GM23338 (cell line): ENCODE data around the gene CRYL1. TPM values are rescaled to one million over a fixed set of nuclear protein-coding genes. Genes with fewer than 3 reads are reported as not detected.

ENCODE experiments used
- ATAC-seq: fragments of 200-7000 bp; cut with Tn5 transposase; 3 replicates; pipeline ENCODE4 v1.9.1; 2020
- DNase-seq: peaks from one replicate; pipeline ENCODE4 v3.0.0-alpha.2; 2015; ENCODE audit warnings: low spot score
- H2AFZ ChIP-seq: fragments of 200-600 bp; sonication (generic); 2 replicates; pipeline ENCODE4 v1.8.0; 2016; ENCODE audit warnings: antibody characterized with exemption, mild to moderate bottlenecking, moderate library complexity
- H3F3A ChIP-seq: fragments of 200-600 bp; sonication (generic); replicated peaks from 2 replicates; pipeline ENCODE4 v1.8.0; 2017; ENCODE audit warnings: antibody characterized with exemption, mixed run types, low read depth
- H3K27ac ChIP-seq: fragments of 200-600 bp; sonication (generic); 2 replicates; pipeline ENCODE4 v1.6.1; 2016; ENCODE audit warnings: low read depth
- H3K27me3 ChIP-seq: fragments of 200-600 bp; sonication (generic); 2 replicates; pipeline ENCODE4 v1.8.0; 2016; ENCODE audit warnings: mild to moderate bottlenecking, mixed run types, moderate library complexity; ENCODE audit not compliant: insufficient read depth
- H3K36me3 ChIP-seq: fragments of 200-600 bp; sonication (generic); 2 replicates; pipeline ENCODE4 v1.8.0; 2016; ENCODE audit warnings: mild to moderate bottlenecking; ENCODE audit not compliant: insufficient read depth
- H3K4me1 ChIP-seq: fragments of 200-600 bp; sonication (generic); 2 replicates; pipeline ENCODE4 v1.8.0; 2016; ENCODE audit warnings: mild to moderate bottlenecking, moderate library complexity; ENCODE audit not compliant: insufficient read depth
- H3K4me2 ChIP-seq: fragments of 200-600 bp; sonication (generic); 2 replicates; pipeline ENCODE4 v1.7.1; 2017; ENCODE audit warnings: mixed run types
- H3K4me3 ChIP-seq: fragments of 200-600 bp; sonication (generic); 2 replicates; pipeline ENCODE4 v1.6.1; 2016; ENCODE audit warnings: mixed run types
- H3K79me2 ChIP-seq: fragments of 200-600 bp; sonication (generic); replicated peaks from 2 replicates; pipeline ENCODE4 v1.8.0; 2017; ENCODE audit warnings: mild to moderate bottlenecking; ENCODE audit not compliant: insufficient read depth
- H3K9me2 ChIP-seq: fragments of 200-600 bp; sonication (generic); 2 replicates; pipeline ENCODE4 v1.8.0; 2017; ENCODE audit not compliant: insufficient read depth
- H4K20me1 ChIP-seq: fragments of 200-600 bp; sonication (generic); replicated peaks from 2 replicates; pipeline ENCODE4 v1.8.0; 2017; ENCODE audit warnings: mild to moderate bottlenecking; ENCODE audit not compliant: insufficient read depth
- H3K27ac Mint-ChIP-seq: 2 replicates; pipeline ENCODE4 v1.8.0; 2020; ENCODE audit warnings: inconsistent platforms, mild to moderate bottlenecking, moderate library complexity, mixed read lengths
- H3K27me3 Mint-ChIP-seq: 3 replicates; pipeline ENCODE4 v1.8.0; 2022; ENCODE audit warnings: low read depth, mild to moderate bottlenecking, moderate library complexity, mixed read lengths, inconsistent platforms; ENCODE audit not compliant: insufficient read depth, poor library complexity
- H3K36me3 Mint-ChIP-seq: 3 replicates; pipeline ENCODE4 v1.8.0; 2021; ENCODE audit warnings: low read depth, mild to moderate bottlenecking, inconsistent platforms, moderate library complexity, mixed read lengths
- H3K4me1 Mint-ChIP-seq: 3 replicates; pipeline ENCODE4 v1.8.0; 2020; ENCODE audit warnings: mild to moderate bottlenecking, inconsistent platforms, mixed read lengths
- H3K4me3 Mint-ChIP-seq: 3 replicates; pipeline ENCODE4 v1.8.0; 2021; ENCODE audit warnings: moderate library complexity, mild to moderate bottlenecking, inconsistent platforms, mixed read lengths
- H3K9me3 Mint-ChIP-seq: 3 replicates; pipeline ENCODE4 v1.8.0; 2020; ENCODE audit warnings: moderate library complexity, mild to moderate bottlenecking, inconsistent platforms, mixed read lengths
- CTCF ChIP-seq, 2 experiments: fragments of 200-600 bp in 1 of 2; sonication (generic) in 1 of 2; conservative IDR thresholded peaks; 2 replicates each; pipeline versions ENCODE4 v1.5.1 to v1.6.1; 2016 to 2017; ENCODE audit warnings: antibody characterized with exemption in 2 of 2, low read depth in 2 of 2, mild to moderate bottlenecking in 2 of 2, moderate library complexity in 1 of 2
- JUNB ChIP-seq: IDR thresholded peaks from one replicate; pipeline ENCODE4 v1.6.1; 2016; ENCODE audit warnings: antibody characterized with exemption; ENCODE audit not compliant: unreplicated experiment
- NANOG ChIP-seq: IDR thresholded peaks from 2 replicates; pipeline ENCODE4 v1.6.1; 2016; ENCODE audit warnings: antibody characterized with exemption, borderline replicate concordance
- POLR2AphosphoS5 ChIP-seq: IDR thresholded peaks from 2 replicates; pipeline ENCODE4 v1.6.1; 2016; ENCODE audit warnings: antibody characterized with exemption, low read depth
- STAT1 ChIP-seq: IDR thresholded peaks from one replicate; pipeline ENCODE4 v1.6.1; 2016; ENCODE audit warnings: antibody characterized with exemption; ENCODE audit not compliant: unreplicated experiment
- ZNF114 ChIP-seq: fragments of 250-450 bp; sonication (Bioruptor Pico); IDR thresholded peaks from 2 replicates; pipeline ENCODE4 v1.5.0; 2020; ENCODE audit warnings: mild to moderate bottlenecking, moderate library complexity
- ZNF331 ChIP-seq: fragments of 250-450 bp; sonication (Bioruptor Pico); IDR thresholded peaks from 2 replicates; pipeline ENCODE4 v1.5.0; 2020; ENCODE audit warnings: low read depth, mild to moderate bottlenecking, moderate library complexity
- polyA plus RNA-seq: library from polyadenylated mRNA; unstranded; fragments of >200 nt; fragmentation: Nextera tagmentation; extraction: Ambion mirVana; gene quantifications from 2 replicates; pipeline ENCODE4 v1.2.1, GENCODE V29; 2016
- total RNA-seq: library from RNA; depleted of rRNA; stranded (reverse); fragments of >200 nt; shearing (Covaris generic); gene quantifications from 2 replicates; pipeline ENCODE4 v1.2.3, GENCODE V29; 2014
- TF ChIP-seq, protein P1 (sequence below): IDR thresholded peaks from 2 replicates; pipeline ENCODE4 v1.6.1; 2016; ENCODE audit warnings: antibody characterized with exemption
- TF ChIP-seq, protein P2 (sequence below): fragments of 250-450 bp; sonication (Bioruptor Pico); IDR thresholded peaks from 2 replicates; pipeline ENCODE4 v1.5.0; 2020; ENCODE audit warnings: mild to moderate bottlenecking, moderate library complexity

The CRYL1 gene
- total and polyA plus RNA-seq, 2 experiments from 2014 or later, result 2.2 to 2.6 TPM

DNA sequence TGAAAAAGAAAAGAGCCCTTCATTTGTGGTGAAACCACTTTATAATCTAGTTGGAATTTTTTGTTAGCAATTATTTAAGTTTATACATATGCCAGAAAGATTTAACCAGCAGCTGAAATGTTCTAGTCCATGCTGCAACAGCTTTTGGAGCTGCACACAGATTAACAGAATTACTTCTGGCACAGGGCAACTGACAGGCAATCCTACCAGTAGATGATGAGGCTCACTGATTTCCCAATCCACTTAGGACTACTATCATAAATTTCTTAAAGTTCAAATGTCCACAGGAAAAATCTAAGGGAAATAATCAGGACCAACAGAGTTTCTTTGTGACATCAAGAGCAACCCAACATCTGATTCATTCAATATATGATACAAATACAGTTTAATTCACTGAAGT is 78.8 kb downstream of the CRYL1 start:
- Histone ChIP-seq H3K36me3 (no peaks in the 10 kb centered on the region), H3K27me3 (no peaks in the 10 kb centered on the region), H3K4me1 (peaks cover 8% of the 10 kb centered on the region), H3K9me2 (0 out of 2 replicates have a peak, but pooled peaks cover 2% of the 10 kb centered on the region), H3K79me2 (no peaks in the 10 kb centered on the region), H3K4me3 (no peak overlapping the region), H3K27ac (no peak overlapping the region), H3K4me2 (no peak overlapping the region), H4K20me1 (no peaks in the 10 kb centered on the region), H3F3A (no peaks in the 10 kb centered on the region), H2AFZ (no peak overlapping the region)
- DNase-seq, result no peak
- TF ChIP-seq STAT1 (no peak), JUNB (no peak), NANOG (no peak), ZNF114 (no peak), ZNF331 (CRISPR knock-in tag) (no peak), POLR2AphosphoS5 (no peak), CTCF (conservative IDR thresholded peaks at IDR 0.05; ENCODE audit: low read depth in 2 of 2) (no peak)
- TF ChIP-seq, protein P1, sequence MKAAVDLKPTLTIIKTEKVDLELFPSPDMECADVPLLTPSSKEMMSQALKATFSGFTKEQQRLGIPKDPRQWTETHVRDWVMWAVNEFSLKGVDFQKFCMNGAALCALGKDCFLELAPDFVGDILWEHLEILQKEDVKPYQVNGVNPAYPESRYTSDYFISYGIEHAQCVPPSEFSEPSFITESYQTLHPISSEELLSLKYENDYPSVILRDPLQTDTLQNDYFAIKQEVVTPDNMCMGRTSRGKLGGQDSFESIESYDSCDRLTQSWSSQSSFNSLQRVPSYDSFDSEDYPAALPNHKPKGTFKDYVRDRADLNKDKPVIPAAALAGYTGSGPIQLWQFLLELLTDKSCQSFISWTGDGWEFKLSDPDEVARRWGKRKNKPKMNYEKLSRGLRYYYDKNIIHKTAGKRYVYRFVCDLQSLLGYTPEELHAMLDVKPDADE, result no peak
- TF ChIP-seq, protein P2, sequence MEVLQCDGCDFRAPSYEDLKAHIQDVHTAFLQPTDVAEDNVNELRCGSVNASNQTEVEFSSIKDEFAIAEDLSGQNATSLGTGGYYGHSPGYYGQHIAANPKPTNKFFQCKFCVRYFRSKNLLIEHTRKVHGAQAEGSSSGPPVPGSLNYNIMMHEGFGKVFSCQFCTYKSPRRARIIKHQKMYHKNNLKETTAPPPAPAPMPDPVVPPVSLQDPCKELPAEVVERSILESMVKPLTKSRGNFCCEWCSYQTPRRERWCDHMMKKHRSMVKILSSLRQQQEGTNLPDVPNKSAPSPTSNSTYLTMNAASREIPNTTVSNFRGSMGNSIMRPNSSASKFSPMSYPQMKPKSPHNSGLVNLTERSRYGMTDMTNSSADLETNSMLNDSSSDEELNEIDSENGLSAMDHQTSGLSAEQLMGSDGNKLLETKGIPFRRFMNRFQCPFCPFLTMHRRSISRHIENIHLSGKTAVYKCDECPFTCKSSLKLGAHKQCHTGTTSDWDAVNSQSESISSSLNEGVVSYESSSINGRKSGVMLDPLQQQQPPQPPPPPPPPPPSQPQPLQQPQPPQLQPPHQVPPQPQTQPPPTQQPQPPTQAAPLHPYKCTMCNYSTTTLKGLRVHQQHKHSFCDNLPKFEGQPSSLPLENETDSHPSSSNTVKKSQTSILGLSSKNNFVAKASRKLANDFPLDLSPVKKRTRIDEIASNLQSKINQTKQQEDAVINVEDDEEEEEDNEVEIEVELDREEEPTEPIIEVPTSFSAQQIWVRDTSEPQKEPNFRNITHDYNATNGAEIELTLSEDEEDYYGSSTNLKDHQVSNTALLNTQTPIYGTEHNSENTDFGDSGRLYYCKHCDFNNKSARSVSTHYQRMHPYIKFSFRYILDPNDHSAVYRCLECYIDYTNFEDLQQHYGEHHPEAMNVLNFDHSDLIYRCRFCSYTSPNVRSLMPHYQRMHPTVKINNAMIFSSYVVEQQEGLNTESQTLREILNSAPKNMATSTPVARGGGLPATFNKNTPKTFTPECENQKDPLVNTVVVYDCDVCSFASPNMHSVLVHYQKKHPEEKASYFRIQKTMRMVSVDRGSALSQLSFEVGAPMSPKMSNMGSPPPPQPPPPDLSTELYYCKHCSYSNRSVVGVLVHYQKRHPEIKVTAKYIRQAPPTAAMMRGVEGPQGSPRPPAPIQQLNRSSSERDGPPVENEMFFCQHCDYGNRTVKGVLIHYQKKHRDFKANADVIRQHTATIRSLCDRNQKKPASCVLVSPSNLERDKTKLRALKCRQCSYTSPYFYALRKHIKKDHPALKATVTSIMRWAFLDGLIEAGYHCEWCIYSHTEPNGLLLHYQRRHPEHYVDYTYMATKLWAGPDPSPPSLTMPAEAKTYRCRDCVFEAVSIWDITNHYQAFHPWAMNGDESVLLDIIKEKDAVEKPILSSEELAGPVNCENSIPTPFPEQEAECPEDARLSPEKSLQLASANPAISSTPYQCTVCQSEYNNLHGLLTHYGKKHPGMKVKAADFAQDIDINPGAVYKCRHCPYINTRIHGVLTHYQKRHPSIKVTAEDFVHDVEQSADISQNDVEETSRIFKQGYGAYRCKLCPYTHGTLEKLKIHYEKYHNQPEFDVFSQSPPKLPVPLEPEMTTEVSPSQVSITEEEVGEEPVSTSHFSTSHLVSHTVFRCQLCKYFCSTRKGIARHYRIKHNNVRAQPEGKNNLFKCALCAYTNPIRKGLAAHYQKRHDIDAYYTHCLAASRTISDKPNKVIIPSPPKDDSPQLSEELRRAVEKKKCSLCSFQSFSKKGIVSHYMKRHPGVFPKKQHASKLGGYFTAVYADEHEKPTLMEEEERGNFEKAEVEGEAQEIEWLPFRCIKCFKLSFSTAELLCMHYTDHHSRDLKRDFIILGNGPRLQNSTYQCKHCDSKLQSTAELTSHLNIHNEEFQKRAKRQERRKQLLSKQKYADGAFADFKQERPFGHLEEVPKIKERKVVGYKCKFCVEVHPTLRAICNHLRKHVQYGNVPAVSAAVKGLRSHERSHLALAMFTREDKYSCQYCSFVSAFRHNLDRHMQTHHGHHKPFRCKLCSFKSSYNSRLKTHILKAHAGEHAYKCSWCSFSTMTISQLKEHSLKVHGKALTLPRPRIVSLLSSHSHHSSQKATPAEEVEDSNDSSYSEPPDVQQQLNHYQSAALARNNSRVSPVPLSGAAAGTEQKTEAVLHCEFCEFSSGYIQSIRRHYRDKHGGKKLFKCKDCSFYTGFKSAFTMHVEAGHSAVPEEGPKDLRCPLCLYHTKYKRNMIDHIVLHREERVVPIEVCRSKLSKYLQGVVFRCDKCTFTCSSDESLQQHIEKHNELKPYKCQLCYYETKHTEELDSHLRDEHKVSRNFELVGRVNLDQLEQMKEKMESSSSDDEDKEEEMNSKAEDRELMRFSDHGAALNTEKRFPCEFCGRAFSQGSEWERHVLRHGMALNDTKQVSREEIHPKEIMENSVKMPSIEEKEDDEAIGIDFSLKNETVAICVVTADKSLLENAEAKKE, result no peak
- Mint-ChIP-seq H3K36me3 (peaks cover 11% of the 10 kb centered on the region; the same call in 2 of the 3 replicates), H3K4me1 (peaks cover 10% of the 10 kb centered on the region), H3K9me3 (peaks cover 28% of the 10 kb centered on the region), H3K4me3 (no peak overlapping the region), H3K27ac (no peak overlapping the region), H3K27me3 (no peaks in the 10 kb centered on the region)
- ATAC-seq, result no peak
